GM18858 (cell line): ENCODE data around the gene LPP.

ENCODE experiments used
- ATAC-seq: cut with Tn5 transposase; IDR thresholded peaks from one replicate; pipeline ENCODE4 v1.9.1; 2021; ENCODE audit not compliant: unreplicated experiment

Gene LPP

GRCh38 chr3:188659449-188660090 is 505.6 kb downstream of the LPP start:
- ATAC-seq = no peak

GRCh38 chr3:188660415-188660814 is 506.5 kb downstream of the LPP start:
- ATAC-seq = no peak

DNA sequence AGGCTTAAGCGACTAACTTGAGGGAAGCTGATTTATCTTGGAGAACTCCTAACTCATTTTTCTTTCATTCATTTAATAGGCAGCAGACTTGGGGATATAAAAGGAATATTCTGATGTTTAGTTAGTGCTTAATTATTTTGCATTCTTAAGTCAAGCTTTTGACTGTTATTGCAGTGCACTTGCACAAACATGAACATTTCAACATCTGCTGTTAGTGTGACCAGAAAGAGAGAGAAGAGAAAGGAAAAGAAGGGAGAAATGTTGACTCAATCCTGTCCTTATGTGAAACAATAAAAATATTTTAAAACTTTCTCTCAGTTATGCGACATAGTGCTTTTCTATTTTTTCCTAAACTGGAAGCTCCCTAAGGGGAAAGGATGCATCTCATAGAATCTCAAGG is 507.8 kb downstream of the LPP start:
- ATAC-seq = no peak

GRCh38 chr3:188662214-188662613 is 508.3 kb downstream of the LPP start:
- ATAC-seq = no peak

- ATAC-seq = no peak
Observed at GRCh38 chr3:188662795-188663194, 508.8 kb downstream of the LPP start.

DNA sequence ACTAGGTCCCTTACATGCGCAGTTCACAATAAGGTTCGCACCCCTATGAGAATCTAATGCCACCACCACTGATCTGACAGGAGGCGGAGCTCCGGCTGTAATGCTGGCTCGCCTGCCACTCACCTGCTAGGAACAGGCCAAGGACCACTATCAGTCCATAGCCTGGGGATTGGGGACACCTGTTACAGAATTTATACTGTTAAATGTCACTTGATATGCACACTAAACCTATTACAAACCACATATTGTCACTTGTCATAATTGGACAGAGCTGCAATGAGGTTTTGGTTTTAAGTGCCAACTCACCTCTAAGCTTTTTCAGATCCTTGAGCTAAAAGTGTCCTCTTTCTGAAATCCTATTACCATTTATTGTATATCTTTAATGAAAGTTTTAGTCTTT is 509.9 kb downstream of the LPP start:
- ATAC-seq = no peak

DNA sequence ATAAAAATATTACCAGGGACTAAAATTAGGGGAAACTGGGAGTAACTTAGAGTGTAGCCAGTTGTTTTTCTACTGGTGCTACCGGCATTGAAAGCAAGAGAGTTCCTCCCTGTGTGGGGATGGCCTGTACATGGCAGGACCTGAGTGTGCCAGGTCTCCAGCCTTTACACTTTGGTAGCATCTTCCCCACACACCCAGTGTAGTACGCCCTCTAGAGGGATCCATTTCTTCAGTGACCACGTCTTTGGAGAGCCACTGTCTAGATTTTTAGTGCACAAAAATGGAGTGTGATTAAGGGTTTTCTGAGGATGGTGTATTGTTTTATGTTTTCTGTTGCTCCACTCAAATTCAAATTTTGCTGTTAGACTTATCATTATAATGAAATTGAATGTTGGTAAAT is 510.8 kb downstream of the LPP start:
- ATAC-seq = no peak

- no peak for ATAC-seq
Observed at GRCh38 chr3:188667926-188668325, 514.0 kb downstream of the LPP start.

DNA sequence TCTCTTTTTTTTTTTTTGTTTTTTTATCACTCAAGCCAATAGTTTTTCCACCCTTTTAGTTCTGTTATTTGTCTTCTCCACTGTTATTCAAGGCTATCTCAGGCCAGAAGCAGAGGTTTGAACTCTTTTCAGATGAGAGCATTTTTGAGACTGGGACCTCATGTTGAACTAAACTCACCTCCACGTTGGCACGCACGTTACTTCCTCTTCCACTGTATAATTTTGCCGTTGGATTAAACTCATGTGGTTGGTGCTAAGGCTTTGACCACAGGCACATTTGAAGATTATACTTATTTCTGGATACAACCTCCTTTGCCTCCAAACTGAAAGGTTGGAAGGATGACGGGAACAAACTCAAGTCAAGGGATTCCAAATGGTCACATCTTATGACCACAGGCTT is 516.5 kb downstream of the LPP start:
- no peak for ATAC-seq

DNA sequence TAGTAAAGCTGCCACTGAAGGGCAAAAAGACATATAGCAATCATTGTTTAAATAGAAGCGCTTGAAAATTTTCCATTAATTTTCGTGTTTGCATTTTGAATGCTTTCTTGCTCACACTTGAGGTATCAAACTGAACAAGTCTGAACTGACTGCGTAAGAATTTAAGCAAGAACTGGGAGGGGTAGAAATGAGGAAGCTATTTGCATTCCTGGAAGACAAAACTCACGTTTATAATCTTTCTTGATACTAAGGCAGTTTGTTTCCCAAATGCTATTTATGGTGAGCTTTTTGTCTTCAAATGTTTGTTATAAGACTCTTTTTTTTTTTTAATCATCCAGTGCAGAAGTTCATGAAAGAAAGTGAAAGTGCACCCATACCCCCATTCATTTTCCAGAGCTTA is 518.0 kb downstream of the LPP start:
- ATAC-seq = no peak

GRCh38 chr3:188672840-188673239 is 518.9 kb downstream of the LPP start:
- no peak for ATAC-seq

- ATAC-seq = no peak
Observed at GRCh38 chr3:188673646-188674186, 519.8 kb downstream of the LPP start.

DNA sequence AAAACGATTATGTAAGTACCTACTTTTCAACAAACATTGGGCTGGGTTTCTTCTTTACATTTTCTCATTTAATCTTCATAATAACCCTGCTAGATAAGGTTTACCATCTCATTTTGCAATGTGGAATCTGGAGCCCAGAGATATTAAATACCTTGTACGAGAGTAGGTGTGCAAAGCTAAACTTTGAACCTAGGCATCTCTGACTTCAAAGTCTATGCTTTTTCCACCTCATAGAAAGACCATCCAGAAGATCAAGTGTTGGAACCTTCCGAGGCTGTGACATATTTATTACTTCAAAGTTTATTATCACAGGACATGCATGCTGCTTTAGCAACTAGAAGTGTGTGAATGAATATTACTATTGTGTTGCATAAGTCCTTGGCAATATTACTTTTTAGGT is 520.6 kb downstream of the LPP start:
- ATAC-seq = no peak

- ATAC-seq = no peak
Observed at GRCh38 chr3:188677344-188677743, 523.4 kb downstream of the LPP start.

GRCh38 chr3:188680189-188680588 is 526.2 kb downstream of the LPP start:
- ATAC-seq = no peak

DNA sequence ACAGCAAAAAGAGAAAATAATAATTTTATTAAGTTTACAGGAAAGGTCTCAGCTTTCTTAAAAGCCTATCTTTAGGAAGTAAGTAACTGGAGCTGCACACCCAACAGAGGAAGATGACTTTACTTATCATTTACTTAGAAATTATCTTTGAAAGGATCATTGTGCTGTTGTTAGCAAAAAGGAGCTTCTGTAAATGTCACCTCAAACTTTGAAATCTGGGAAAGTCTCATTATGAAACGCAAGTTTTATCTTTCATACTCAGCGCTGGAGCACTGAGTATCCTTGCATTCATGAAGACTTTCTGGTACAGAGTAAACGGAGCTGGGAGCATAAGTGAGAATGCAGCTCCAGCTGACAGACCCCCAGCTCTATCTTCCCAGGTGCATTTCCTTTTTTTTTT is 526.6 kb downstream of the LPP start:
- no peak for ATAC-seq

- ATAC-seq = no peak
Observed at GRCh38 chr3:188682316-188682715, 528.4 kb downstream of the LPP start.

GRCh38 chr3:188683032-188683521 is 529.1 kb downstream of the LPP start:
- no peak for ATAC-seq

- no peak for ATAC-seq
Observed at GRCh38 chr3:188684276-188684675, 530.3 kb downstream of the LPP start.

DNA sequence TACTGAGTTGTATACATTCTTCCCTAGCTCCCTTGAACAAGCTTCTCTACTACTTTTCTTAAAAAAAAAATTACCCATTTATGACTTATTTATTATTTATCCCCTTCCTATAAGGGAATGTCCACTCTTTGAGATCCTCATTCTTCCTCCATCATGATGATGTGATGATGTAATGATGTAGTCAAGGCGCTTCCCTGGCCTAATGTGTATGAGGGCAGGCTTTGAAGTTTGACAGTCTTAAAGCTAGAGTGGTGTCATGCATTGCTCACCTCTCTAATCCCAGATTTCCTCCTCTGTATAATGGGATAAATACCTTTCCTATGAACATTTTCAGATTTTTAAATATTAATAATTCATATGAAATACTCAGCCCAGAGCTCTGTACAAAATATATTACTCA is 531.8 kb downstream of the LPP start:
- ATAC-seq = no peak

DNA sequence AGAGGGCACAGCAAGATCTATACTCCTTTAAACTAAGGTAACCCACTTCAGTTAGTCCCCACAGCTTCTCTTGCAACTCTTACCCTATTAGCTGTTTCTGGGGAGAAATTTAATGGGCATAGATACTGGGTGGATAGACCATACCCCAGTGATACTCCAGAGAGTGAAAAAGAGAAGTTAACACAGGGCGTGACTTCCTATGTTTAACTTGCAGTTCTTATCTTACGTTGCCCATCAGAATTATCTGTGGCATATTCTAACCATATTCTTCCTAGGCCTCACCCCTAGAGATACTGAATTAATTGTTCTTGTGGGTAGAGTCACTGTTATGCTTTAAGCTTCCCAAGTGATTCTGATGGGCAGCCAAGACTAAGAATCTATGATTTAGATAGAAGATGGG is 532.4 kb downstream of the LPP start:
- no peak for ATAC-seq

DNA sequence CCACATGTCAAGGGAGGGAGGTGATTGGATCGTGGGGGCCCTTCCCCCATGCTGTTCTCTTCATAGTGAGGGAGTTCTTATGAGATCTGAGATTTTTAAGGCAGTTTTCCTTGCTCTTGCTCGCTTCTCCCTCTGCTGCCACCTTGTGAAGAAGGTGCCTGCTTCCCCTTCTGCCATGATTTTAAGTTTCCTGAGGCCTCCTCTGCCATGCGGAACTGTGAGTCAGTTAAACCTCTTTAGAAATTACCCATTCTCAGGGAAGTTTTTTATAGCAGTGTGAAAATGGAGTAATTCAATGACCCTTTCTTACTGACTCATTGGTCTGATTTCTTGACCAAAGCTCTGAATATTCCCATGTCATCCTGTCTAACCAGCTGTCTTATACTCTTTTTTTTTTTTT is 533.4 kb downstream of the LPP start:
- ATAC-seq = no peak

DNA sequence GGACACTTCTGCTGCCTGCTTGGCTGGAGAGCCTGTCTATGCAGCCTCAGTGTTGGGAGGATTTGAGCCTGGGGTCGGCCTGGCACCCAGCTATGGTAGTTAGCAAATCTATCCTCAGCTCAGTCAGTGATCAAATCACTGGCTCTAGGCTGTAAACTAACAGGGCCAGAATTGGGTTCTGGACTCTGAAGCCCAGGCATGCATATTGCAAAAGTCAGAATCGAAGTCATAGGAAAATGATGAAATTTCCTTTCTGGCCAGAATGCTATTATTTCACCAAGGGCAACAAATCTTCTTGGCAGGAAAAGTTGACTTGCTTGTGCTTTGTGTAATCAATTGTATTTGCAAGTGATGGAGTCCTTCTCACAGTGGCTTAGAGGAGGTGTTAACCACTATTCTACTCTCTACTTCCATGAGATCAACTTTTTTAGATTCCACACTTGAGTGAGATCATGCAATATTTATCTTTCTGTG is 535.2 kb downstream of the LPP start:
- no peak for ATAC-seq
